A549 (cell line): ENCODE measurements around the gene PRODH.

Source experiments
- BHLHE40 ChIP-seq: IDR thresholded peaks from 2 replicates; pipeline ENCODE4 v1.6.1; 2012; ENCODE audit warnings: low read depth, low read length, inconsistent platforms
- CEBPB ChIP-seq, 2 experiments: fragments of >200 bp in 1 of 2; sonication (Bioruptor Twin) in 1 of 2; formaldehyde crosslinking in 1 of 2; IDR thresholded peaks; 2 replicates each; pipeline ENCODE4 v1.6.1; 2012 to 2016
- CTCF ChIP-seq: fragments of >200 bp; sonication (Bioruptor Twin); formaldehyde crosslinking; IDR thresholded peaks from 3 replicates; pipeline ENCODE4 v1.5.1; 2016
- FOSB ChIP-seq: fragments of 250-450 bp; sonication (Bioruptor Pico); IDR thresholded peaks from 2 replicates; pipeline ENCODE4 v1.5.0; 2020; ENCODE audit warnings: mild to moderate bottlenecking, moderate library complexity
- MAFK ChIP-seq: fragments of 450-650 bp; IDR thresholded peaks from 2 replicates; pipeline ENCODE4 v1.6.1; 2014; ENCODE audit not compliant: partially characterized antibody
- NFE2L2 ChIP-seq: fragments of 150-350 bp; conservative IDR thresholded peaks from 2 replicates; pipeline ENCODE4 v1.6.1; 2014; ENCODE audit warnings: low read length
- PHF8 ChIP-seq: fragments of 200-600 bp; sonication (generic); IDR thresholded peaks from 2 replicates; pipeline ENCODE4 v1.6.1; 2016; ENCODE audit warnings: low read depth, mild to moderate bottlenecking, antibody characterized with exemption, moderate library complexity, borderline replicate concordance
- POLR2A ChIP-seq: IDR thresholded peaks from 2 replicates; pipeline ENCODE4 v1.6.1; 2012; ENCODE audit warnings: mild to moderate bottlenecking, low read length
- REST ChIP-seq: fragments of 200-600 bp; sonication (generic); IDR thresholded peaks from 2 replicates; pipeline ENCODE4 v1.6.1; 2016; ENCODE audit warnings: antibody characterized with exemption, mild to moderate bottlenecking, moderate library complexity
- RFX5 ChIP-seq: fragments of 450-650 bp; IDR thresholded peaks from 2 replicates; pipeline ENCODE4 v1.7.1; 2014; ENCODE audit warnings: antibody characterized with exemption, mild to moderate bottlenecking, moderate library complexity
- TFCP2L1 ChIP-seq: fragments of 250-450 bp; sonication (Bioruptor Pico); IDR thresholded peaks from 2 replicates; pipeline ENCODE4 v1.5.0; 2021; ENCODE audit warnings: mild to moderate bottlenecking
- USF2 ChIP-seq: fragments of 450-650 bp; IDR thresholded peaks from 2 replicates; pipeline ENCODE4 v1.6.1; 2014; ENCODE audit warnings: antibody characterized with exemption

- TF ChIP-seq NFE2L2 (no peak), CTCF (no peak), FOSB (CRISPR knock-in tag) (no peak), MAFK (no peak), POLR2A (no peak), BHLHE40 (no peak), RFX5 (no peak), PHF8 (no peak), TFCP2L1 (CRISPR knock-in tag) (no peak), CEBPB (IDR thresholded peaks at IDR 0.05) (no peak), USF2 (no peak), REST (no peak)
Observed at GRCh38 chr22:18985780-18986179, 49.7 kb upstream of the PRODH start.
